ENCODE measurements around the gene LMBR1. TPM values are rescaled to one million over a fixed set of nuclear protein-coding genes. Genes with fewer than 3 reads are reported as not detected.

LMBR1 gene
- total RNA-seq, 2 experiments from 2014 or later: 114 to 136 TPM

DNA sequence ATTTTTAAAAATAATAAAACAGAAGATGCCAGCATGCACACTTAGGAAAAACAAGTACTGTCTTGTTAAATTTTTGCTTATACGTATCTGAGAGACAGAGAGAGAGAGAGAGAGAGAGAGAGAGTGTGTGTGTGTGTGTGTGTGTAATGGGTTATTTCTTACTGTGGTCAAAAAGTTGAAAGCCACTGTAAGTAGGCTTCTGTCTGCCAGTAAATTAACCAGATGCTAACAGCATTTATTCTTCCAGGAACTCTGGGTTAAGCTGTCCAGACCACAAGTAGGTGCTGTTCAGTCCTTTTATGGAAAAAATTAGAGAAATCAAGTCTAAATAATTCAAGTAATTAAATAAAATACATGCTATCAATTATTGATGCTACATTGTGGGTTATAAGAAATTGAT, 212.7 kb downstream of the LMBR1 start:
- Histone ChIP-seq H3K9me3 (ENCODE audit: low read length) (no peaks in the 10 kb centered on the region), H3K4me1 (ENCODE audit: insufficient read depth, low read length, poor library complexity, severe bottlenecking) (no peaks in the 10 kb centered on the region), H3K9me2 (ENCODE audit: insufficient read depth, low read length) (no peaks in the 10 kb centered on the region), H3K79me2 (ENCODE audit: insufficient read depth, low read depth, low read length) (no peaks in the 10 kb centered on the region), H3K36me3 (ENCODE audit: insufficient read depth, low read length) (peaks cover 77% of the 10 kb centered on the region), H2AFZ (ENCODE audit: low read length) (no peak overlapping the region), H3K27ac (ENCODE audit: low read depth, low read length, poor library complexity, severe bottlenecking) (no peak overlapping the region), H3K4me2 (ENCODE audit: low read length) (no peak overlapping the region), H3K4me3 (ENCODE audit: low read depth, low read length, poor library complexity, severe bottlenecking) (no peak overlapping the region), H4K20me1 (ENCODE audit: insufficient read depth, low read length) (no peaks in the 10 kb centered on the region)
- TF ChIP-seq, protein P1, sequence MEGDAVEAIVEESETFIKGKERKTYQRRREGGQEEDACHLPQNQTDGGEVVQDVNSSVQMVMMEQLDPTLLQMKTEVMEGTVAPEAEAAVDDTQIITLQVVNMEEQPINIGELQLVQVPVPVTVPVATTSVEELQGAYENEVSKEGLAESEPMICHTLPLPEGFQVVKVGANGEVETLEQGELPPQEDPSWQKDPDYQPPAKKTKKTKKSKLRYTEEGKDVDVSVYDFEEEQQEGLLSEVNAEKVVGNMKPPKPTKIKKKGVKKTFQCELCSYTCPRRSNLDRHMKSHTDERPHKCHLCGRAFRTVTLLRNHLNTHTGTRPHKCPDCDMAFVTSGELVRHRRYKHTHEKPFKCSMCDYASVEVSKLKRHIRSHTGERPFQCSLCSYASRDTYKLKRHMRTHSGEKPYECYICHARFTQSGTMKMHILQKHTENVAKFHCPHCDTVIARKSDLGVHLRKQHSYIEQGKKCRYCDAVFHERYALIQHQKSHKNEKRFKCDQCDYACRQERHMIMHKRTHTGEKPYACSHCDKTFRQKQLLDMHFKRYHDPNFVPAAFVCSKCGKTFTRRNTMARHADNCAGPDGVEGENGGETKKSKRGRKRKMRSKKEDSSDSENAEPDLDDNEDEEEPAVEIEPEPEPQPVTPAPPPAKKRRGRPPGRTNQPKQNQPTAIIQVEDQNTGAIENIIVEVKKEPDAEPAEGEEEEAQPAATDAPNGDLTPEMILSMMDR (conservative IDR thresholded peaks at IDR 0.05; ENCODE audit: low read length): no peak
- no peak for TF ChIP-seq EZH2phosphoT487 (IDR thresholded peaks at IDR 0.05; ENCODE audit: borderline replicate concordance, low read depth, low read length)
- DNase-seq (ENCODE audit: low spot score): no peak
- intact Hi-C loops (cut with micrococcal nuclease; ENCODE audit: unreplicated experiment): no loop called here
- ChIA-PET CTCF (ENCODE audit: unreplicated experiment) (no interaction called here), POLR2A (no interaction called here)
- BruUV-seq (replicated peaks): no TSS peak

DNA sequence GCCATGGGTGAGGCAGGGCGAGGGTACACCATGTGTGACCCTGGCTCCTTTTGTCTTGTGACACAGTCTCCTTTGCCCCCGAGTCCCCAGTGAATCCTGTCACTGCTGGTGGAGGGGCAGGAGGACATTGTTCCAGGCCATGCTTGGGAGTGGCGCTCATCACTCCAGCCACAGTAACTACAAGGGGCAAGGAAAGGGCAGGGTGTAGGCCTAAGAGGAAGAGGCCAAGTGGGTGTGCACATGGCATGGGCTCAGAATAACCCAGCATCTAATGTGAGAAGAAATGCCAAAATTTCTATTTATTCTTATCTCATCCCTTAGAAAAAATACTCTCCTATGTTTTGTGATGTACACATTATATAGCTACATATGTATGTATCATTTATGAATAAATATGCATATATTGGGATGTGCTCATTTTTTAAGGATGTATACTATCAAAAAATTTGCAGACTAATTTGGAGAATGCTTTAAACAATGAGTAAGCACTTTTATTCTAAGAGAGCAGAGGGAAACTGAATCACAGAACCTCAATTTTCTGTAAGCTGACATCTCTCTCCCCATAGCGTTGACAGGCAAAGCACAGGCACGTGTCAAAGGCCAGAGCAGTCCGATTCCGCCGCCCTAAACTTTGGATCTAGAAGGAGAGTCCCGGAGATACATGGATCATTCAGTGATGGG, 215.5 kb downstream of the LMBR1 start:
- intact Hi-C loops (cut with micrococcal nuclease; ENCODE audit: unreplicated experiment): no loop called here
- no peaks in the 10 kb centered on the region for H4K20me1 ChIP-seq (ENCODE audit: insufficient read depth, low read length)
- no peak overlapping the region for H2AFZ ChIP-seq (ENCODE audit: low read length)
- no peak overlapping the region for H3K4me2 ChIP-seq (ENCODE audit: low read length)
- DNase-seq (ENCODE audit: low spot score): no peak
- H3K27ac ChIP-seq (ENCODE audit: low read depth, low read length, poor library complexity, severe bottlenecking): no peak overlapping the region
- no peaks in the 10 kb centered on the region for H3K9me2 ChIP-seq (ENCODE audit: insufficient read depth, low read length)
- no peaks in the 10 kb centered on the region for H3K9me3 ChIP-seq (ENCODE audit: low read length)
- peaks cover 74% of the 10 kb centered on the region for H3K36me3 ChIP-seq (ENCODE audit: insufficient read depth, low read length)
- H3K79me2 ChIP-seq (ENCODE audit: insufficient read depth, low read depth, low read length): no peaks in the 10 kb centered on the region
- POLR2A ChIA-PET: interaction anchor here (0.6 to 1.5 kb wide), 2 partner anchors 9 to 850 kb away, joined by 3 read pairs; no protein-coding TSS in a partner anchor
- no TSS peak for BruUV-seq (replicated peaks)
- no peaks in the 10 kb centered on the region for H3K4me1 ChIP-seq (ENCODE audit: insufficient read depth, low read length, poor library complexity, severe bottlenecking)
- no peak overlapping the region for H3K4me3 ChIP-seq (ENCODE audit: low read depth, low read length, poor library complexity, severe bottlenecking)
- no peak for TF ChIP-seq EZH2phosphoT487 (IDR thresholded peaks at IDR 0.05; ENCODE audit: borderline replicate concordance, low read depth, low read length)
- TF ChIP-seq, protein P1 (conservative IDR thresholded peaks at IDR 0.05; ENCODE audit: low read length): no peak
- CTCF ChIA-PET (ENCODE audit: unreplicated experiment): no interaction called here

- Histone ChIP-seq H2AFZ (ENCODE audit: low read length) (no peak overlapping the region), H4K20me1 (ENCODE audit: insufficient read depth, low read length) (no peaks in the 10 kb centered on the region), H3K9me3 (ENCODE audit: low read length) (no peaks in the 10 kb centered on the region), H3K27ac (ENCODE audit: low read depth, low read length, poor library complexity, severe bottlenecking) (no peak overlapping the region), H3K79me2 (ENCODE audit: insufficient read depth, low read depth, low read length) (no peaks in the 10 kb centered on the region), H3K4me3 (ENCODE audit: low read depth, low read length, poor library complexity, severe bottlenecking) (no peak overlapping the region), H3K36me3 (ENCODE audit: insufficient read depth, low read length) (peaks cover 70% of the 10 kb centered on the region), H3K4me2 (ENCODE audit: low read length) (no peak overlapping the region), H3K9me2 (ENCODE audit: insufficient read depth, low read length) (no peaks in the 10 kb centered on the region), H3K4me1 (ENCODE audit: insufficient read depth, low read length, poor library complexity, severe bottlenecking) (no peaks in the 10 kb centered on the region)
- POLR2A ChIA-PET: interaction anchor here (0.7 kb wide), 1 partner anchor 180 kb away, joined by 3 read pairs; no protein-coding TSS in a partner anchor
- no peak for TF ChIP-seq EZH2phosphoT487 (IDR thresholded peaks at IDR 0.05; ENCODE audit: borderline replicate concordance, low read depth, low read length)
- TF ChIP-seq, protein P1 (conservative IDR thresholded peaks at IDR 0.05; ENCODE audit: low read length): no peak
- intact Hi-C loops (cut with micrococcal nuclease; ENCODE audit: unreplicated experiment): no loop called here
- CTCF ChIA-PET (ENCODE audit: unreplicated experiment): no interaction called here
- BruUV-seq (replicated peaks): no TSS peak
- DNase-seq (ENCODE audit: low spot score): no peak
These were observed 216.7 kb downstream of the LMBR1 start for GRCh38 chr7:156676263-156676662.
